ENCODE results near the gene CCDC33. TPM values are rescaled to one million over a fixed set of nuclear protein-coding genes. Genes with fewer than 3 reads are reported as not detected.

The CCDC33 gene
- total and polyA plus RNA-seq, 12 donors, result not detected

- intact Hi-C loops (cut with DNase I), result no loop called here
- WGBS, 2 donors, result 82 to 83% methylated on average over 10 of the region's 10 CpGs
- no peaks in the 10 kb centered on the region for H3K9me3 ChIP-seq
- TF ChIP-seq, protein P1, sequence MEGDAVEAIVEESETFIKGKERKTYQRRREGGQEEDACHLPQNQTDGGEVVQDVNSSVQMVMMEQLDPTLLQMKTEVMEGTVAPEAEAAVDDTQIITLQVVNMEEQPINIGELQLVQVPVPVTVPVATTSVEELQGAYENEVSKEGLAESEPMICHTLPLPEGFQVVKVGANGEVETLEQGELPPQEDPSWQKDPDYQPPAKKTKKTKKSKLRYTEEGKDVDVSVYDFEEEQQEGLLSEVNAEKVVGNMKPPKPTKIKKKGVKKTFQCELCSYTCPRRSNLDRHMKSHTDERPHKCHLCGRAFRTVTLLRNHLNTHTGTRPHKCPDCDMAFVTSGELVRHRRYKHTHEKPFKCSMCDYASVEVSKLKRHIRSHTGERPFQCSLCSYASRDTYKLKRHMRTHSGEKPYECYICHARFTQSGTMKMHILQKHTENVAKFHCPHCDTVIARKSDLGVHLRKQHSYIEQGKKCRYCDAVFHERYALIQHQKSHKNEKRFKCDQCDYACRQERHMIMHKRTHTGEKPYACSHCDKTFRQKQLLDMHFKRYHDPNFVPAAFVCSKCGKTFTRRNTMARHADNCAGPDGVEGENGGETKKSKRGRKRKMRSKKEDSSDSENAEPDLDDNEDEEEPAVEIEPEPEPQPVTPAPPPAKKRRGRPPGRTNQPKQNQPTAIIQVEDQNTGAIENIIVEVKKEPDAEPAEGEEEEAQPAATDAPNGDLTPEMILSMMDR (IDR thresholded peaks at IDR 0.05), result no peak
- H3K27ac ChIP-seq, result no peak overlapping the region
- H3K4me3 ChIP-seq, result no peak overlapping the region
- ATAC-seq (no peak), DNase-seq (no peak)
- no peaks in the 10 kb centered on the region for H3K36me3 ChIP-seq
- no peaks in the 10 kb centered on the region for H3K4me1 ChIP-seq
- no peaks in the 10 kb centered on the region for H3K27me3 ChIP-seq
These were observed 108.9 kb downstream of the CCDC33 start for GRCh38 chr15:74345051-74345450.

DNA sequence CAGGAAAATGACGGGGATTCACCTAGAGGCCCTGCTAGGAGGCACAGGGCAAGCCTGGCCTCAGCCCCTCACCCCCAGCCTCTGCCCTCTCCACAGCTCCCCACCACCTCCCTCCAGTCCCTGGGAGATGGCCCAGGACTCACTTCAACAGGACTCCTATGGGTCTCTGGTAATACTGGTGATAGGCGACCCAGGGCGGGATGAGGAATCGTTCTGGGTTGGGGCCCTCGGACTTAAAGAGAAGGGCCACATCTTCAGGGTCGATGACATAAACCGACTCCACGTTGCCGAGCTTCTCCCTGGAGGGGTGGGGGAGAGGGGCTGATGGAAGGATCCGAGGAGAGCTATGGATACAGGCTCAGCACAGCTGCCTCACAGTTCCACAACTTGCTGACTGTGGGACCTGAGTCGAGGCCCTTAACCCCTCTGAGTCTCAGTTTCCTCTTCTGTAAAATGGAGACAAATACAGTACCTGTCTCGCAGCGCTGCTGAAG, 111.7 kb downstream of the CCDC33 start:
- Histone ChIP-seq H3K9me3 (no peaks in the 10 kb centered on the region), H3K27me3 (peaks cover 0 to 9% (median 0%) of the 10 kb centered on the region in 7 donors), H3K4me1 (no peaks in the 10 kb centered on the region), H3K4me3 (no peak overlapping the region), H3K27ac (no peak overlapping the region), H3K36me3 (no peaks in the 10 kb centered on the region)
- 84 to 85% methylated on average over 13 of the region's 13 CpGs for WGBS, 2 donors
- DNase-seq (no peak), ATAC-seq (no peak)
- TF ChIP-seq, protein P1 (IDR thresholded peaks at IDR 0.05), result no peak
- intact Hi-C loops (cut with DNase I), result no loop called here

DNA sequence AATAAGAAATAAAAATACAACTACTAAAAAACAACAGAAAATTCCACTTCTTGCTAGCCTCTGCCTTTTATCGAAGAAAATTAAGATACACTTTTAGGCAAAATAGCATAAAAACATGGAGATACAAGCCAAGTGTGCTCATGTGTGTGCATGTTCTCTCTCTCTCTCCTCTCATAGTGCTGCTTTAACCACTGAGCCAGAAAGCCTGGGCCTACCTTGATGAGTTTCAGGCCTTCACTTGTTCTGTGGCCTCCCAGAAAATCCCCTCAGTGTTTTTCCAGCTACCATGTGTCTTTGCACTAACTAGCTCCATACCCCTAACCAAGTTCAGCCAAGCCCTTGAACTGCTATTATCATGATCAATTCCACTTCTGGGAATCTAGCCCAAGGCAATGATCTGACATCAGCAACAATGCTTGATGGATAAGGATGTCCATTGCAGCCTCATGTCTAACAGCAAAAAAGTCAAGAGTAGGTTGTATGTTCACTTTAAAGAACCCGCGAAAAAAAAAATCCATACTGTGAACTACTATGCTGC, 113.2 kb downstream of the CCDC33 start:
- peaks cover 0 to 9% (median 5%) of the 10 kb centered on the region in 7 donors for H3K27me3 ChIP-seq
- H3K4me3 ChIP-seq, result no peak overlapping the region
- H3K4me1 ChIP-seq, result no peaks in the 10 kb centered on the region
- no peak for DNase-seq
- H3K27ac ChIP-seq, result no peak overlapping the region
- ATAC-seq, result no peak
- 92 to 98% methylated on average over 3 of the region's 3 CpGs for whole genome bisulfite sequencing, 2 donors
- H3K36me3 ChIP-seq, result no peaks in the 10 kb centered on the region
- peaks cover 0 to 6% (median 0%) of the 10 kb centered on the region in 11 donors for H3K9me3 ChIP-seq
- TF ChIP-seq, protein P1 (IDR thresholded peaks at IDR 0.05), result no peak
- intact Hi-C loops (cut with DNase I), result no loop called here

GRCh38 chr15:74350295-74351275, 114.5 kb downstream of the CCDC33 start:
- Histone ChIP-seq H3K27ac (no peak overlapping the region), H3K4me3 (no peak overlapping the region), H3K9me3 (peaks cover 0 to 6% (median 0%) of the 10 kb centered on the region in 11 donors), H3K27me3 (peaks cover 0 to 9% (median 5%) of the 10 kb centered on the region in 7 donors), H3K4me1 (no peaks in the 10 kb centered on the region), H3K36me3 (no peaks in the 10 kb centered on the region)
- intact Hi-C loops (cut with DNase I), result no loop called here
- TF ChIP-seq, protein P1 (IDR thresholded peaks at IDR 0.05), result no peak
- DNase-seq (no peak), ATAC-seq (no peak)
- WGBS, 2 donors, result 59 to 64% methylated on average over 14 of the region's 14 CpGs

All from heart right ventricle (tissue), 16 donors.